Peyer's patch (tissue), 4 donors: ENCODE measurements around the gene ENO3. TPM values are rescaled to one million over a fixed set of nuclear protein-coding genes. Genes with fewer than 3 reads are reported as not detected.

Experiments
- DNase-seq, 3 donors: peaks; one replicate each; pipeline ENCODE4 v3.0.0-alpha.2; 2017 to 2019
- H3K27ac ChIP-seq, 4 donors: fragments of 200-600 bp; sonication (generic); one replicate each; pipeline ENCODE4 v1.5.1; 2016 to 2019
- H3K27me3 ChIP-seq, 2 donors: fragments of 200-600 bp; sonication (generic); one replicate each; pipeline ENCODE4 v1.5.1; 2019
- H3K36me3 ChIP-seq, 3 donors: fragments of 200-600 bp; sonication (generic); one replicate each; pipeline ENCODE4 v1.5.1; 2016 to 2019
- H3K4me1 ChIP-seq, 4 donors: fragments of 200-600 bp; sonication (generic); one replicate each; pipeline ENCODE4 v1.5.1; 2016 to 2019
- H3K4me3 ChIP-seq, 4 donors: fragments of 200-600 bp; sonication (generic); 1 replicate in 3 of 4; 2 replicates in 1 of 4; pipeline ENCODE4 v1.5.1; 2016 to 2019; ENCODE audit warnings: mild to moderate bottlenecking in 1 of 4
- H3K9me3 ChIP-seq, 4 donors: fragments of 200-600 bp; sonication (generic); one replicate each; pipeline ENCODE4 v1.5.1; 2016 to 2019; ENCODE audit warnings: mild to moderate bottlenecking in 1 of 4
- CTCF ChIP-seq, 6 experiments: fragments of 450-650 bp in 4 of 6; fragments of 200-600 bp in 2 of 6; sonication (generic) in 1 of 6; IDR thresholded peaks; one replicate each; pipeline ENCODE4 v1.5.1; 2017 to 2019; ENCODE audit warnings: antibody characterized with exemption in 6 of 6, mild to moderate bottlenecking in 3 of 6, moderate library complexity in 1 of 6
- POLR2A ChIP-seq, 2 donors: fragments of 450-650 bp; IDR thresholded peaks; one replicate each; pipeline ENCODE4 v1.5.1; 2017; ENCODE audit warnings: antibody characterized with exemption in 2 of 2, mild to moderate bottlenecking in 2 of 2, moderate library complexity in 2 of 2
- total RNA-seq, 4 donors: library from RNA; depleted of rRNA; stranded (reverse); fragments of >200 nt; gene quantifications; one replicate each; pipeline ENCODE4 v1.1.0, GENCODE V29; 2016

The ENO3 gene
- total RNA-seq, 4 donors from 2014 or later, result 7.4 to 27.7 (median 20.6) TPM

GRCh38 chr17:4948931-4949320 lies 2.0 kb upstream of the ENO3 start:
- Histone ChIP-seq H3K36me3 (peaks cover 0 to 25% (median 0%) of the 10 kb centered on the region in 3 donors), H3K9me3 (no peaks in the 10 kb centered on the region), H3K4me1 (peaks cover 4 to 40% (median 31%) of the 10 kb centered on the region in 4 donors), H3K27ac (peak overlapping the region; percentile 96 to 99 (median 98)), H3K27me3 (no peaks in the 10 kb centered on the region), H3K4me3 (peak overlapping the region; percentile 95 to 100 (median 98))
- peak; percentile 76 to 92 (median 91) for DNase-seq
- peak in 1 of 6 experiments; percentile 3 for TF ChIP-seq CTCF (IDR thresholded peaks at IDR 0.05)
- peak; percentile 42 to 66 for TF ChIP-seq POLR2A (IDR thresholded peaks at IDR 0.05)

GRCh38 chr17:4949321-4950074 lies 1.4 kb upstream of the ENO3 start:
- H3K27ac ChIP-seq, result peak overlapping the region; percentile 96 to 99 (median 98)
- no peaks in the 10 kb centered on the region for H3K27me3 ChIP-seq
- peak; percentile 74 to 94 (median 91) for DNase-seq
- peaks cover 0 to 20% (median 0%) of the 10 kb centered on the region in 3 donors for H3K36me3 ChIP-seq
- no peaks in the 10 kb centered on the region for H3K9me3 ChIP-seq
- H3K4me3 ChIP-seq, result peak overlapping the region; percentile 95 to 100 (median 98)
- peaks cover 4 to 36% (median 28%) of the 10 kb centered on the region in 4 donors for H3K4me1 ChIP-seq
- peak in 1 of 6 experiments; percentile 5 for TF ChIP-seq CTCF (IDR thresholded peaks at IDR 0.05)
- TF ChIP-seq POLR2A (IDR thresholded peaks at IDR 0.05), result peak in 1 of 2 donors; percentile 42

- peak; percentile 51 to 76 (median 73) for DNase-seq
- Histone ChIP-seq H3K4me1 (peaks cover 4 to 29% (median 22%) of the 10 kb centered on the region in 4 donors), H3K9me3 (no peaks in the 10 kb centered on the region)
These were observed 709 bp upstream of the ENO3 start for GRCh38 chr17:4950075-4950745.

GRCh38 chr17:4951486-4951885 lies 567 bp downstream of the ENO3 start:
- DNase-seq, result no peak
- H3K36me3 ChIP-seq, result peaks cover 0 to 1% (median 0%) of the 10 kb centered on the region in 3 donors
- H3K27me3 ChIP-seq, result no peaks in the 10 kb centered on the region
- no peak overlapping the region for H3K27ac ChIP-seq
- TF ChIP-seq CTCF (IDR thresholded peaks at IDR 0.05) (no peak), POLR2A (IDR thresholded peaks at IDR 0.05) (no peak)
- no peaks in the 10 kb centered on the region for H3K9me3 ChIP-seq
- peaks cover 4 to 16% (median 10%) of the 10 kb centered on the region in 4 donors for H3K4me1 ChIP-seq
- no peak overlapping the region for H3K4me3 ChIP-seq

More at GRCh38 chr17:4950075-4950745, 709 bp upstream of the ENO3 start:
- Histone ChIP-seq H3K4me3 (peak overlapping the region; percentile 95 to 100 (median 98)), H3K36me3 (peaks cover 0 to 14% (median 0%) of the 10 kb centered on the region in 3 donors), H3K27ac (peak overlapping the region; percentile 96 to 99 (median 98)), H3K27me3 (no peaks in the 10 kb centered on the region)
- peak in 1 of 2 donors; percentile 38 for TF ChIP-seq POLR2A (IDR thresholded peaks at IDR 0.05)
- TF ChIP-seq CTCF (IDR thresholded peaks at IDR 0.05), result no peak

GRCh38 chr17:4953451-4953961 lies 2.6 kb downstream of the ENO3 start:
- TF ChIP-seq CTCF (IDR thresholded peaks at IDR 0.05), result no peak
- TF ChIP-seq POLR2A (IDR thresholded peaks at IDR 0.05), result no peak
- DNase-seq, result peak in 1 of 3 donors; percentile 48

More at GRCh38 chr17:4953451-4953961, 2.6 kb downstream of the ENO3 start:
- Histone ChIP-seq H3K36me3 (no peaks in the 10 kb centered on the region), H3K27ac (no peak overlapping the region), H3K4me1 (peaks cover 4 to 13% (median 8%) of the 10 kb centered on the region in 4 donors), H3K4me3 (no peak overlapping the region), H3K27me3 (no peaks in the 10 kb centered on the region), H3K9me3 (no peaks in the 10 kb centered on the region)
